ENCODE results near the gene CA9. TPM values are rescaled to one million over a fixed set of nuclear protein-coding genes. Genes with fewer than 3 reads are reported as not detected.

The CA9 gene
- polyA plus RNA-seq, 1 experiment: 0.13 TPM

GRCh38 chr9:35702696-35703095 is 29.0 kb downstream of the CA9 start:
- CTCF ChIA-PET: interaction anchor here (1.6 kb wide), 1 partner anchor 24 kb away, joined by 3 read pairs; no protein-coding TSS in a partner anchor
- Histone ChIP-seq H3K36me3 (ENCODE audit: control insufficient read depth, insufficient read depth, low read length) (peaks cover 82% of the 10 kb centered on the region), H3K27me3 (ENCODE audit: control insufficient read depth, insufficient read depth, low read length) (no peaks in the 10 kb centered on the region), H3K4me3 (ENCODE audit: low read depth, low read length) (no peak overlapping the region)
- POLR2A ChIA-PET: no interaction called here
- DNase-seq (ENCODE audit: low read depth): no peak
- no peak for TF ChIP-seq CTCF (IDR thresholded peaks at IDR 0.05; ENCODE audit: insufficient read depth, low read depth, low read length)

- DNase-seq (ENCODE audit: low read depth): no peak
- peaks cover 77% of the 10 kb centered on the region for H3K36me3 ChIP-seq (ENCODE audit: control insufficient read depth, insufficient read depth, low read length)
- ChIA-PET CTCF (interaction anchor here (1.6 to 16.4 kb wide), 2 partner anchors 7 to 22 kb away, joined by 3 to 177 read pairs; no protein-coding TSS in a partner anchor), POLR2A (no interaction called here)
- no peaks in the 10 kb centered on the region for H3K27me3 ChIP-seq (ENCODE audit: control insufficient read depth, insufficient read depth, low read length)
- H3K4me3 ChIP-seq (ENCODE audit: low read depth, low read length): no peak overlapping the region
- no peak for TF ChIP-seq CTCF (IDR thresholded peaks at IDR 0.05; ENCODE audit: insufficient read depth, low read depth, low read length)
Measured at GRCh38 chr9:35703906-35704672, 30.4 kb downstream of the CA9 start.

- H3K36me3 ChIP-seq (ENCODE audit: control insufficient read depth, insufficient read depth, low read length): peaks cover 65% of the 10 kb centered on the region
- TF ChIP-seq CTCF (IDR thresholded peaks at IDR 0.05; ENCODE audit: insufficient read depth, low read depth, low read length): no peak
- ChIA-PET POLR2A (no interaction called here), CTCF (interaction anchor here (0.7 to 16.4 kb wide), 4 partner anchors 8 to 85 kb away, joined by 3 to 177 read pairs (median 3); no protein-coding TSS in a partner anchor)
- no peak overlapping the region for H3K4me3 ChIP-seq (ENCODE audit: low read depth, low read length)
- H3K27me3 ChIP-seq (ENCODE audit: control insufficient read depth, insufficient read depth, low read length): no peaks in the 10 kb centered on the region
- no peak for DNase-seq (ENCODE audit: low read depth)
Measured at GRCh38 chr9:35705372-35705771, 31.6 kb downstream of the CA9 start.

GRCh38 chr9:35705836-35706430 is 32.2 kb downstream of the CA9 start:
- H3K36me3 ChIP-seq (ENCODE audit: control insufficient read depth, insufficient read depth, low read length): peaks cover 68% of the 10 kb centered on the region
- DNase-seq (ENCODE audit: low read depth): no peak
- no peaks in the 10 kb centered on the region for H3K27me3 ChIP-seq (ENCODE audit: control insufficient read depth, insufficient read depth, low read length)
- POLR2A ChIA-PET: no interaction called here
- H3K4me3 ChIP-seq (ENCODE audit: low read depth, low read length): no peak overlapping the region
- CTCF ChIA-PET: interaction anchor here (0.9 to 16.4 kb wide), 3 partner anchors 9 to 84 kb away, joined by 3 to 177 read pairs (median 3); no protein-coding TSS in a partner anchor
- no peak for TF ChIP-seq CTCF (IDR thresholded peaks at IDR 0.05; ENCODE audit: insufficient read depth, low read depth, low read length)

GRCh38 chr9:35706951-35707350 is 33.2 kb downstream of the CA9 start:
- no peak for TF ChIP-seq CTCF (IDR thresholded peaks at IDR 0.05; ENCODE audit: insufficient read depth, low read depth, low read length)
- H3K27me3 ChIP-seq (ENCODE audit: control insufficient read depth, insufficient read depth, low read length): no peaks in the 10 kb centered on the region
- POLR2A ChIA-PET: no interaction called here

More at GRCh38 chr9:35706951-35707350, 33.2 kb downstream of the CA9 start:
- CTCF ChIA-PET: interaction anchor here (0.6 to 16.4 kb wide), 4 partner anchors 10 to 191 kb away, joined by 3 to 177 read pairs (median 4); no protein-coding TSS in a partner anchor
- H3K36me3 ChIP-seq (ENCODE audit: control insufficient read depth, insufficient read depth, low read length): peaks cover 71% of the 10 kb centered on the region
- H3K4me3 ChIP-seq (ENCODE audit: low read depth, low read length): no peak overlapping the region
- DNase-seq (ENCODE audit: low read depth): no peak
